Left ventricle myocardium inferior (tissue), 1 donor: ENCODE measurements around the gene ZNF821. TPM values are rescaled to one million over a fixed set of nuclear protein-coding genes. Genes with fewer than 3 reads are reported as not detected.
A peak's percentile ranks its signal among the peaks of the same experiment; 100 is the strongest.

Source experiments
- DNase-seq: peaks from one replicate; pipeline ENCODE4 v3.0.0-alpha.2; 2020
- H3K27ac ChIP-seq: fragments of 200-600 bp; replicated peaks from 2 replicates; pipeline ENCODE4 v1.8.0; 2021
- H3K27me3 ChIP-seq: fragments of 200-600 bp; 2 replicates; pipeline ENCODE4 v1.8.0; 2021; ENCODE audit warnings: low read depth
- H3K36me3 ChIP-seq: fragments of 200-600 bp; 2 replicates; pipeline ENCODE4 v1.8.0; 2021
- H3K4me1 ChIP-seq: fragments of 200-600 bp; 2 replicates; pipeline ENCODE4 v1.8.0; 2021
- H3K4me3 ChIP-seq: fragments of 200-600 bp; 2 replicates; pipeline ENCODE4 v1.8.0; 2021; ENCODE audit warnings: mild to moderate bottlenecking, moderate library complexity
- H3K9me3 ChIP-seq: fragments of 200-600 bp; replicated peaks from 2 replicates; pipeline ENCODE4 v1.8.0; 2021
- intact Hi-C: fragments of 100-400 bp; cut with micrococcal nuclease; formaldehyde crosslinking; loops from one replicate; pipeline ENCODE4 v1.11.0; 2022
- total RNA-seq: library from RNA; stranded (reverse); fragmentation: NEBNext Ultra II Directional; extraction: Animal tissue kit (Norgen Biotek cat#: 25700); gene quantifications from one replicate; pipeline ENCODE4 v1.2.1, GENCODE V29; 2021
- TF ChIP-seq, protein P1 (sequence below): fragments of 200-600 bp; IDR thresholded peaks from 2 replicates; pipeline ENCODE4 v1.8.0; 2021; ENCODE audit warnings: antibody characterized with exemption, mild to moderate bottlenecking, borderline replicate concordance
- donor health status: DM: no; HTN: yes; CAD: no; lungs with severe emphysema.

ZNF821 gene
- total RNA-seq, 1 donor from 2014 or later, result 3.0 TPM

DNA sequence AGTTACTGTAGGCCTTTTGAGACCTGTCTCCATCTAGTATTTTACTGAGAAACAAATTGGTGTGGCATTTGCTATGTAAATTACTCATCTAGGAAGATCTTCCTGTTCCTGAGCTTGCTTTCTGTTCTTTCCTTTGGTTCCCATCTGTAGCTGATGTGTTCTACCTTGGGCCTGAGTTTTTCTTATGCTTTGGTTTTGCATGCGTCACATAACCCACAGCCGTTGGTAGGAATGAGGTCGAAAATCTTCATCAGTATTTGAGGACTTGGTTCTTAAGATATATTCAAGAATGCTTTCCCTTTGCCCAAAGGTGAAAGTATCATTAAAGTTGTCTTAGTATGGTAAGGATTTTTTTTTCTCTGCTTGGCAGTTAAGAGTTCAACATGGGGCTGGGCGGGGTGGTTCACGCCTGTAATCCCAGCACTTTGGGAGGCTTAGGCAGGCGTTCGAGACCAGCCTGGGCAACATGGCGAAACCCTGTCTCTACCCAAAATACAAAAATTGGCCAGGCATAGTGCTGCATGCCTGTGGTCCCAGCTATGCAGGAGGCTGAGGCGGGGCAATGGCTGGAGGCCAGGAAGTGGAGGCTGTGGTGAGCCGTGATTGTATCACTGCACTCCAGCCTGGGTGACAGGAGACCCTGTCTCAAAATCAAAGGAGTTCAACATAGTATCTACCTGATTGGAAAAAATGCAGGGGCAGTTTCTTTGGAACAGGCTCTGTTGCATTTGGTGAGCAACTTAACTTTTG lies 40.1 kb upstream of the ZNF821 start:
- intact Hi-C loops, result no loop called here
- H3K27ac ChIP-seq, result peak overlapping the region; percentile 52
- peaks cover 95% of the 10 kb centered on the region for H3K36me3 ChIP-seq
- TF ChIP-seq, protein P1, sequence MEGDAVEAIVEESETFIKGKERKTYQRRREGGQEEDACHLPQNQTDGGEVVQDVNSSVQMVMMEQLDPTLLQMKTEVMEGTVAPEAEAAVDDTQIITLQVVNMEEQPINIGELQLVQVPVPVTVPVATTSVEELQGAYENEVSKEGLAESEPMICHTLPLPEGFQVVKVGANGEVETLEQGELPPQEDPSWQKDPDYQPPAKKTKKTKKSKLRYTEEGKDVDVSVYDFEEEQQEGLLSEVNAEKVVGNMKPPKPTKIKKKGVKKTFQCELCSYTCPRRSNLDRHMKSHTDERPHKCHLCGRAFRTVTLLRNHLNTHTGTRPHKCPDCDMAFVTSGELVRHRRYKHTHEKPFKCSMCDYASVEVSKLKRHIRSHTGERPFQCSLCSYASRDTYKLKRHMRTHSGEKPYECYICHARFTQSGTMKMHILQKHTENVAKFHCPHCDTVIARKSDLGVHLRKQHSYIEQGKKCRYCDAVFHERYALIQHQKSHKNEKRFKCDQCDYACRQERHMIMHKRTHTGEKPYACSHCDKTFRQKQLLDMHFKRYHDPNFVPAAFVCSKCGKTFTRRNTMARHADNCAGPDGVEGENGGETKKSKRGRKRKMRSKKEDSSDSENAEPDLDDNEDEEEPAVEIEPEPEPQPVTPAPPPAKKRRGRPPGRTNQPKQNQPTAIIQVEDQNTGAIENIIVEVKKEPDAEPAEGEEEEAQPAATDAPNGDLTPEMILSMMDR, result no peak
- no peaks in the 10 kb centered on the region for H3K27me3 ChIP-seq
- H3K4me1 ChIP-seq, result peaks cover 82% of the 10 kb centered on the region
- DNase-seq, result no peak
- no peaks in the 10 kb centered on the region for H3K9me3 ChIP-seq
- no peak overlapping the region for H3K4me3 ChIP-seq

- DNase-seq, result no peak
These were observed 36.7 kb upstream of the ZNF821 start for GRCh38 chr16:71920658-71921057.

GRCh38 chr16:71919035-71919434 lies 35.1 kb upstream of the ZNF821 start:
- H3K4me1 ChIP-seq, result peaks cover 82% of the 10 kb centered on the region
- H3K36me3 ChIP-seq, result peaks cover 86% of the 10 kb centered on the region
- H3K27ac ChIP-seq, result no peak overlapping the region
- intact Hi-C loops, result no loop called here
- no peak overlapping the region for H3K4me3 ChIP-seq
- H3K9me3 ChIP-seq, result no peaks in the 10 kb centered on the region
- TF ChIP-seq, protein P1, result no peak
- no peaks in the 10 kb centered on the region for H3K27me3 ChIP-seq
- DNase-seq, result no peak

More at GRCh38 chr16:71920658-71921057, 36.7 kb upstream of the ZNF821 start:
- H3K9me3 ChIP-seq, result no peaks in the 10 kb centered on the region
- H3K36me3 ChIP-seq, result peaks cover 99% of the 10 kb centered on the region
- TF ChIP-seq, protein P1, result no peak
- no peak overlapping the region for H3K27ac ChIP-seq
- intact Hi-C loops, result no loop called here
- peaks cover 81% of the 10 kb centered on the region for H3K4me1 ChIP-seq
- H3K4me3 ChIP-seq, result no peak overlapping the region
- no peaks in the 10 kb centered on the region for H3K27me3 ChIP-seq

GRCh38 chr16:71917900-71918299 lies 33.9 kb upstream of the ZNF821 start:
- TF ChIP-seq, protein P1, result no peak
- H3K9me3 ChIP-seq, result no peaks in the 10 kb centered on the region

GRCh38 chr16:71916397-71916920 lies 32.5 kb upstream of the ZNF821 start:
- H3K4me1 ChIP-seq, result peaks cover 86% of the 10 kb centered on the region
- peaks cover 60% of the 10 kb centered on the region for H3K36me3 ChIP-seq
- intact Hi-C loops, result no loop called here

More at GRCh38 chr16:71917900-71918299, 33.9 kb upstream of the ZNF821 start:
- H3K4me1 ChIP-seq, result peaks cover 82% of the 10 kb centered on the region
- no peak overlapping the region for H3K27ac ChIP-seq
- intact Hi-C loops, result no loop called here
- H3K27me3 ChIP-seq, result no peaks in the 10 kb centered on the region
- H3K36me3 ChIP-seq, result peaks cover 74% of the 10 kb centered on the region
- DNase-seq, result no peak
- no peak overlapping the region for H3K4me3 ChIP-seq

More at GRCh38 chr16:71916397-71916920, 32.5 kb upstream of the ZNF821 start:
- Histone ChIP-seq H3K27ac (no peak overlapping the region), H3K4me3 (no peak overlapping the region), H3K9me3 (no peaks in the 10 kb centered on the region), H3K27me3 (no peaks in the 10 kb centered on the region)
- TF ChIP-seq, protein P1, result no peak
- DNase-seq, result no peak
